HG02642 (cell line): ENCODE results near the gene CDH20.
"Not testable (repeated sequence)": the region's sequence is repeated elsewhere in the genome, so short reads cannot be mapped to it uniquely, and the experiment has no call there.

Experiments used
- ATAC-seq: cut with Tn5 transposase; IDR thresholded peaks from one replicate; pipeline ENCODE4 v1.9.1; 2021; ENCODE audit warnings: mild to moderate bottlenecking; ENCODE audit not compliant: unreplicated experiment, poor library complexity

The CDH20 gene

GRCh38 chr18:61337527-61337926 is 4.3 kb downstream of the CDH20 start:
- no peak for ATAC-seq

GRCh38 chr18:61340148-61340547 is 6.9 kb downstream of the CDH20 start:
- ATAC-seq: no peak

DNA sequence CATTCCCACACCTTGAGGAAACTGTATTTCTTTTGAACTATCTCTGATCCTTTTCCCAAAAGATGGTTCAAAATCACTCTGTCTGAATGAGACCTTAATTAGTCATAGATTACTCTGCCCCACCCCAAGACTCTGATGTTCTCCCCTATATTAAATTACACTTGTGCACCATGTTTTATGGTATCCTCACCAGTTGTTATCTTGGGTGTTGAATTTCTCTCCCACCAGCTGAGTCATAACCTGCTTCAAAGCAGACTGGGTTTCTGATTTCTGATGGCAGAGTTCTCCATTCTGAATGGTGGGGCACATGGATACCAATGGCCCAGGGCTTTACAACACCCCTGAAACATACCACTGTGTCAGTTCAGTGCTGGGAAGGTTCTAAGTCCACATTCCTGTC is 15.0 kb downstream of the CDH20 start:
- ATAC-seq: no peak

DNA sequence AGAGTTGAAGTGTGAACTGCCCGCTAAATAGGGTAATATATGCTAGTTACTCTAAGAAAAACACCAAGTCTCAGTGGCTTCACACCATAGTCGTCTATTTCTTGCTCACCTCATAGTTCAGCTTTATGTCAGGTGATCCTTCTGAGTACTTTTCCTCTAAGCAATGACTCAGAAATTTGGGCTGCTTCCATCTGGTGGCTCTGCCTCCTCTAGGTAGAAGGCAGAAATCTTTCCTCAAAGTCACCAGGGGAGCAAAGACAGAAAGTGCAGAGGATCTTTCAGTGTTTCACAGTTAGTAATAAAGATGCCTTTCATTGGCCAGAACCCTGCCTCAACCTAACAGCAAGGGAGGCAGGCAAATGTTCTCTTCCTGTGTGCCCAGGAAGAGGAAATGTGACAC is 17.3 kb downstream of the CDH20 start:
- ATAC-seq: no peak

- ATAC-seq: no peak
Measured at GRCh38 chr18:61352059-61352458, 18.8 kb downstream of the CDH20 start.

- no peak for ATAC-seq
Measured at GRCh38 chr18:61352611-61353010, 19.4 kb downstream of the CDH20 start.

DNA sequence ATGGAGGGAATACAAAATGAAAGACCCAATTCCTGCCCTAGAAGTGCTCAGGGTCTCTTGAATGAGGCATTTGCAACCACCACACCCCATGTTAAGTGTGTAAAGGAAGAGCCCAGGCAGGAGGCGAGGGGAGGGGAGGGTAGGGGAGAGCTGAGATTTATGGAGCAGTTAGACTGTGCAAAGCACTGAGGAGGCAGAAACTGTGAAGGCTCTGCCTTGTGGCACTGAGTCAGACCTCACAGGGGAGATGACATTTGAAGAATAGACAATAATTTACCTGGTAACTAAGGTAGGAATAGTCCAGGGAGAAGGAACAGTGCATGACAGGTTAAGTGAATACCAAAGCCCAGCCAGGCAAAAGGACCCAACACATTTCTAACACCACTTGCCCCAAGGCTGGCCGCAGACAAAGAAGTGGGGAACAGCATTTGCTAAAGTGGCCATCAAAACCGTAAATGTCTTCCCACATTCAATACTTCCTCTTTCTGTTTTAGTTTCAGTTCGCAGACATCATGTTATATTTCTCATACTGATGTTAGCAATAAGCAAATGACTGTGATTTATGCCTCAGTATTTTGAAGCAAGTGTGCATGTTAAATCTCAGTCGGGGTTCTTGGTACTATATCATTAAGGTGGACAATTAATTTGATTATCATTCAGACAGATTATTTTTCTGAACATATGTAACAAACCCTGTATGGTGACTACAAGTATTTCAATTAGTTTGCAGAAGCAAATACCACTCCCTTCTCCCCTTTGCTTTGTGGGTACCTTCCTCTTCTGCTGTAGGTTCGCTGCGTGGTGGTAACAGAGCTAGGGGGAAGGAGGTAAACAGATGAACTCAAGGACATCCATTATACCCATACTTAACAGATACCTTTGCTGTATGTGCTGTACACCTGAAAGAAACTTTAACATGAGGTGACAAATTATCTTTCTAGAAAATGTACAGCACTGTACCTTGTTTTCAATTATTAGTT is 27.5 kb downstream of the CDH20 start:
- ATAC-seq: peak; percentile 95

GRCh38 chr18:61362511-61362910 is 29.3 kb downstream of the CDH20 start:
- no peak for ATAC-seq

DNA sequence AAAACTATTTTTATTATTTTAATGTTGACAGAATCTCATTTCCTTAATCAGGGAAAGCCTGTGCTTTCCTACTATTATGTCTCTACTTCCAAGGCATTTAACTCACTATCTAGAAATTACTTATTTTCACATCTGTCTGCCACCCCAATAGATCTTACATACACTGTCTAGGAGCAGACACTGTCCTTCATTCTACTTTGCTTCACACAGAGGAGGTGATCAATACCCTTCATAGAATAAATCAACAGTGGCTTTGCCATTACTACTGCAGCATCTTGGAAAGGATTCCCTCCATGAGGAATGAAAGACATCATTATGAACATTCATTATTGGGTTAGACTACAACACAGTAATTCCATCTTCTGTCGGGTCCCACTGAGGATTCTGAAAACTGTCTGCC is 31.7 kb downstream of the CDH20 start:
- ATAC-seq: no peak

DNA sequence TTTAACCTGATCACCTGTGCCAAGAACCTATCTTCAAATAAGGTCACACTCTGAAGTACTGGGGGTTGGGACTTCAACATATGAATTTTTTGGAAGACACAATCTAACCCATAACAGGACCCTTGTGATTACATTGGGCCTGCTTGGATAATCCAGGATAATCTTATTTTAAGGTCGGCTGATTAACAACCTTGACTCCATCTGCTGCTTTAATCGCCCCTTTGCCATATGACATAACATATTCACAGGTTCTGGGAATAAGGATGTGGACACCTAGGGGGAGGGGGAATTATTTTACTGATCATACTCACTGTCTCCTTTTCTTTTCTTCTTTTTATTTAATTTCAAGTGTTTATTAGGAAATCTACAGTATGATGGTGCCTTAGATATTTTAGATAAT is 34.8 kb downstream of the CDH20 start:
- no peak for ATAC-seq

- ATAC-seq: not testable (repeated sequence)
Measured at GRCh38 chr18:61369671-61370070, 36.4 kb downstream of the CDH20 start.

- ATAC-seq: no peak
Measured at GRCh38 chr18:61371111-61371510, 37.9 kb downstream of the CDH20 start.

GRCh38 chr18:61379827-61380226 is 46.6 kb downstream of the CDH20 start:
- ATAC-seq: no peak

DNA sequence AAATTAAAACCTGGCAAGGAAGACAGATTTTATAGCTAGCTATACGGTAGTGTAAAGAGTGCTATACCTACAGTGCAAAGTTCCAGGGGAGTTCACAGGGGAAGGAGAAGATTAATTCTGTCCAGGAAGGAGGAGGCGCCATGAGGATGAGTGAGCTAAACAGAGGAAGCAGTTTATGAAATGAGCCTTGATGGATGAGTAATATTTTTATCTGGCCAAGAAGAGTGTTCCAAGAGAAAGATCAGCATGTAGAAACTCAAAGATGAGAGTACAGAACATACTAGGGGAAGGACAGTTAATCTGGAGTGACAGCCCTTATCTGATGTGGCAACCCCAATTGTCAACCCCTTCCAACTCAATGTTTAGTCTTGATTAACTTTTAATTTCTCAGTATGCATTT is 54.8 kb downstream of the CDH20 start:
- no peak for ATAC-seq

- no peak for ATAC-seq
Measured at GRCh38 chr18:61394983-61395382, 61.8 kb downstream of the CDH20 start.

DNA sequence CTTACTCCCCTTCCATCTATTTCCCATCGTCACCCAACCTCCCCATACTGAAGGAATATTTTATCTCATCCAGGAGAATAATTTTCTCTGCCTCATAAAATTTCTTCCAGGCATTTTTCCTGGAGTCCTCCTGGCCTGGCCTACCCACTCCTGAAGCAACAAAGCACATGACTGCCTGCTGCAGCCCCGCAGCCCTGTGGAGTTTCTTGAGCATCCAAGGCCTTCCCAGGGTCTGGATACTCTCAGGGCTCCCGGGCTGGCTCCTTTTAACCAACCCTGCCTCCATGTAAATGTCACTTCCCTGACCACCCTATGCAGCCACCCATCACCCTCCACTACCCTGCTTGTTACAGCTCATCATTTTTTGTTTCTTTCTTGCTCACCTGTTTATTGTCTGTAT is 64.0 kb downstream of the CDH20 start:
- no peak for ATAC-seq

- ATAC-seq: no peak
Measured at GRCh38 chr18:61398961-61399705, 65.9 kb downstream of the CDH20 start.

- ATAC-seq: no peak
Measured at GRCh38 chr18:61400016-61400635, 66.9 kb downstream of the CDH20 start.

DNA sequence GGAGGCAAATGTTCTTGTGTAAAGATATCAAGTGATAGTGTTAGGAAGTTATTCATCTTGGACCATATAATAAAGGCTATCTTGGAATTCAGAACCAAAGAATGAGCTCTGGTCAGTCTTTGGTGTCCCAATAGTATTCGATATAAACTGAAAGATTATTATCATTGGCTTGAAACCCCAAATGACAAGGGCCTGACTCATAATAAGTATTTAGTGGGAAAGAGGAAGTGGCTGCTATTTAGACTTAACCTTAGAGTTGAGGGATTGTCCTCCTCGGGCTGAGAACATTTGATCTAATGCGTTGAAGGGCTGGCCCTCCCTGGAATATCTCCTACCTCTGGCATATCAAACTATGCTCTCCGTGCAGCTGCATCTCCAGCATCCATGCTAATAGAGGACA is 67.5 kb downstream of the CDH20 start:
- ATAC-seq: no peak

- ATAC-seq: no peak
Measured at GRCh38 chr18:61402726-61403125, 69.5 kb downstream of the CDH20 start.

- no peak for ATAC-seq
Measured at GRCh38 chr18:61413396-61413795, 80.2 kb downstream of the CDH20 start.
